GM15510 (cell line): Measurements from ENCODE around the gene DNAJC25.
A peak's percentile ranks its signal among the peaks of the same experiment; 100 is the strongest.

Source experiments
- POLR2A ChIP-seq: IDR thresholded peaks from 3 replicates; pipeline ENCODE4 v1.6.1; 2011; ENCODE audit warnings: borderline replicate concordance; ENCODE audit not compliant: insufficient read length; ENCODE audit errors: extremely low read depth

Gene DNAJC25

DNA sequence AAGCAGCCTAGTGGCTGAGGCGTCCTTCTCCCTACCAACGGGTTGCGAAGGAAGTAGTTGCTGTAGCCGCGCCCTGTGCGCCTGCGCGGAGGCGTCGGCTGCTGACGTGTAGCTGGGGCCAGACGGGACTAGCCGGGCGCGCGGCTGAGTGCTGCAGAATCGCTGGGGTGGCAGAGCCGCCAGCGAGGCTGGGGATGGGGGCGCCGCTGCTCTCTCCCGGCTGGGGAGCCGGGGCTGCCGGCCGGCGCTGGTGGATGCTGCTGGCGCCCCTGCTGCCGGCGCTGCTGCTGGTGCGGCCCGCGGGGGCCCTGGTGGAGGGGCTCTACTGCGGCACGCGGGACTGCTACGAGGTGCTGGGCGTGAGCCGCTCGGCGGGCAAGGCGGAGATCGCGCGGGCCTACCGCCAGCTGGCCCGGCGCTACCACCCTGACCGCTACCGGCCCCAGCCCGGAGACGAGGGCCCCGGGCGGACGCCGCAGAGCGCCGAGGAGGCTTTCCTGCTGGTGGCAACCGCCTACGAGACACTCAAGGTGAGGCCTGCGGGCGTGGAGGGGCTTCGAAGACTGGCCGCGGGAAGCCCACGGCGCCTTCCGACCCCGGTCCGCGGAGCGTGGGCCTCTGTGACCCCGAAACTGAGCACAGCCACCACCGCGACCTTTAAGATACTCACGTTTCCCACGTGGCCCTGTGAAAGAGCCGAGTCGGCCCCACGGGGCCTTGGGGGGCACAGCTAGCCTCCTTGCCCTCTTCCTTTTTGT lies at the start of gene DNAJC25:
DNAJC25 (plus strand) TSS at position 121 of the 758 bp plus-strand sequence; CDS start at position 195, 74 bp downstream.
- peak; percentile 100 for TF ChIP-seq POLR2A

DNA sequence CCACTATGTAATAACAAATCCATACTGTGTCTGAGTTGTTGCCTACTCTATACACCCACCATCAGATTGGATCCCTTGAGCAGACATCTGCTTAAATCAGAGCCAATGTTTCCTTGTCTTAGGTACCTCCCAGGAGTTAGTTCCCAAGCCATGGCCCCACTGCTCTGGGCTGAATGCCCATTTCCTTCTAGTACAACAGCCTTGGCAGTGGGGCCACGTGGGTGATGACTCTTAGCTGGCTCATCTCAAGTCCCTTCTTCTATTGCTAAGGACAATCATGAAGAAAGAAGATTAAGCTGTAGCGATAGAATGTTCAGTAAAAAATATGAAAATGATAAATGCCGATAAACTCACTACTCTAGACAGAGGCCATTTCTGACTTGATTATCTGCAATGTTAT lies 48.2 kb upstream of the DNAJC25 start:
- TF ChIP-seq POLR2A, result no peak

DNA sequence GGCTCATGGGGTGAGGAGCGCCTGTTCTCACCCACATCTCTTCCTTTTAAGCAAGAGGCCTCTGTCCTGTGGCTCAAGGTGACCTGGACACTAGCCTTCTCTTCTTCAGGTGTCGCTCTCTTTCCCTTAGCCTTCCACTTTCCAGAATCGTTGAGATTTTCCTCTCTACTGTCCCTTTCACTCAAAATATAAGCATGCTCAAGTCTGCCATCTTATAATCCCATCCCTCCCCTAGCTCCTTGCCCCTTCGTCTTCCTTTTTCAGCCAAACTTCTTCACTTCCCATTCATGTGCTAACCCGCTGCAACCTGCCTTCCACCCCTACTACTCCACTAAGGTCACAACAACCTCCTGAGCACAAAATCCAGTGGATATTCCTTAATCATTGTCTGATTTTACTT lies 44.8 kb upstream of the DNAJC25 start:
- no peak for TF ChIP-seq POLR2A

DNA sequence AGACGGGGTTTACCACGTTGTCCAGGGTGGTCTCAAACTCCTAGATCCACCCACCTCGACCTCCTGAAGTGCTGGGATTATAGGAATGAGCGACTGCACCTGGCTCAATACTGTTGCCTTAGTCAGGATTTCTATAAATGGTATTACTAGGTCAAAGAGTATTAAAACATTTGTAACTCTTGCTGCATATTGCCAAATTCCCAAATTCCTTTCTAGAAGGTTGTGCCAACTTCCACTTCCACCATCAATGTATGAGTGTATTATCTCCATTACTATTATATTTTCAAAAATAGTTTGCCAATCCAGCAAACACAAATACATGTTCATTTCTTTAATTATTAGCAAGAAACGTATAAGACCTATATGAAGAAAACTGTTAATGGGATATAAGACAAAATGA lies 42.3 kb upstream of the DNAJC25 start:
- no peak for TF ChIP-seq POLR2A

DNA sequence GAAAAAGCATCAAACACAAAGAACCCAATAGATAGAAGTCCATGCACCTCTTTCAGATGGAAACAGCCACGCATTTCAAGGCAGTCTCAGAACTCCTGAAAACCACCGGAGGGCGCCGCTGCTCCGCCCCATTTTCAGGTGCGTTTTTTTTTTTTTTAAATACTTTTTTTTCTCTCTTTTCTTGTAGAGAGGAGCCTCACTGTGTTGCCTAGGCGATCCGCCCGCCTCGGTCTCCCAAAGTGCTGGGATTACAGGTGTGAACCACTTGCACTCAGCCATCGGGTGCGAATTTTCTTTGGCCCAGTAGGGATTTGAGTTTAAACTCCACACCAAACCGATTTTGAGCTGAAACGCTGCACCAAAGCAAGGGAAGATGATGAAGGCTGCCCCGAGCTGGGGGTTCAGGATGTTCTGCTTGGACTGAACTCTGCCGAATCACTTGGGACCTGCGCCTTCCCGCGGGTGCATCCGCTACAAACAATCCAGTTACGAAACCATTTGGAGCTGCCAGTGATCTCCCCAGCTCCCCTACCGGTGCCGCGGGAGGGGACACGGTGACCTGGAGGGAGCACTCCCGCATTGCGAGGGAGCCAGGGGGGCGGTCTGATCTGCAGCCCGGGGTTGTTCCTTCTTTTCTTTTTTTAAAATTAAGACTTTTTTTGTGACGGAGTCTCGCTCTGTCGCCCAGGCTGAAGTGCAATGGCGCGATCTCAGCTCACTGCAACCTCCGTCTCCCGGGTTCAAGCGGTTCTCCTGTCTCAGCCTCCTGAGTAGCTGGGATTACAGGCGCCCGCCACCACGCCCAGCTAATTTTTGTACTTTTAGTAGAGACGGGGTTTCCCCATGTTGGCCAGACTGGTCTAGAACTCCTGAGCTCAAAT lies 33.0 kb upstream of the DNAJC25 start:
- TF ChIP-seq POLR2A, result no peak

DNA sequence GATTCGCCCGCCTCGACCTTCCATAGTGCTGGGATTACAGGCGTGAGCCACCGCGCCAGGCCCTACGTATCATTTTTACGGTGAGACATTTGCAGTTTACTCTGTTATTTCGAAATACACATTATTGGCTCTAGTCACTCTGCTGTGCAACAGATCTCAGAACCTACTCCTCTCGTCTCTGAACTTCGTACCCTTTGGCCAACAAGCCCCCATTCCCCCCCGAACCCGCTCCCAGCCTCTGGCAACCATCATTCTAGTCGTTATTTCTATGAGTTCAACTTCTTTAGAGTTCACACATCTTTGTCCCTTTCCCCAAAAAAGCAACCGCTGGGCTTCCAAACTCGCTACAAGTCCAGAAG lies 32.4 kb upstream of the DNAJC25 start:
- no peak for TF ChIP-seq POLR2A

DNA sequence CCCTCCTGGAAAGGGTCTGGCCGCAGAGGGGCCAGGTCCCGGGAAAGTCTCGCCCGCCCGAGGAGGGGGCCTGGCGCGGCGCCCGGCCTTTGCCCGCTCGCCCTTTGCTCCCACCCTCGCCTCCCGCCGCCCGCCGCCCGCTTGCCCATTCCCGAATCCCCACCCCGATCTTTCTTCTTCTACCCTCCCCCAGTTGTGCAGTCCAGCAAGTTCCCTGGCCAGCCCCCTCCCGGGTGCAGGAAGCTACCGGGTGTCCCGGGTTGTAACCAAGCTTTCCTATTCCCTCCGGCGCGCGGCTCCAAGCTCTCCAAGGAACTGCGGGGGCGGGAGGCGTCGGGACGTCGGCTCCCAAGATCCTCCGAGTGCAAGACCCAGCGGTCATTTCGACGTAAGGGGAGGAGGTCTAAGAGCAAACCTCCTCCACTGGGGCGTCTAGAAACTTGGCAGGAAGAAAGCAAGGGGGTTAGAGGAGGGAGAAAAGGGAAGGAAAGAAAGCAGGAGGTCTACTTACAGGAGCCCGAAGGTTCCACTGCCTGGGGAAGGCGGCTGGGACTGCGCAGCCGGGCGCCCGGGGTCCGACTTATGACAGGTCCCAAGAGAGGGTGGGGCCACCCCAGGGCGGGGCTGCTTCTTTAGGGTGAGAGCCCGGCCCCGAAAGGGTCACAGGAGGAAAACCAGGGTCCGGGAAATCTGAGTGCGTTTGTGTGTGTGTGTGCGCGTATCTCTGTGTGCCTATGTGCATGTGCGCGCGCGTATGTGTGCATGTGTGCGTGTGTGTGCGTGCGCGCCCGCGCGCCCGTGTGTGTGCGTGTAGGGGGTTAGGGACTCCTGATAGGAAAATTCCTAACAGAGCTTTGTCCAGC lies 31.8 kb upstream of the DNAJC25 start, which contains the start of gene PTGR1:
PTGR1 (minus strand) TSS at position 556 of the 863 bp plus-strand sequence. CDS start 2,225 bp downstream, outside the sequence.
- no peak for TF ChIP-seq POLR2A

DNA sequence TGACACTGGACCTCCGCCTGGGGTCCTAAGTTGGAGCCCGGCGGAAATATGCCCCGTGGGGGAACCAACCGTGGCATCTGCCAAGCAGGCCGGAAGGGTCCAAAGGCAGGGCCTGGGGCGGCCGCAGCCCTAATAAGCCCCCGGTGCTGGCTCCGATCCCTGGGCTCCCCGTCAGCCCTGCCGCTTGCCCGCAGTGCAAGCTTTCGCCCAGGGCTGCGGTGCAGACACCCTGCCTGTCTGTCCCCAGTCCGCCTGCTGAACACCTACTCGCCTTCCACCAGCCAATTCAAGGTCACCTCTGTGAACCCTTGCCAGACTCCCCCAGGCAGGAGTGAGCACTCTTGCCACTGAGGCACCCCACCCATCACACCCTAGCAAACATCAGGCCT lies 31.2 kb upstream of the DNAJC25 start:
- no peak for TF ChIP-seq POLR2A

DNA sequence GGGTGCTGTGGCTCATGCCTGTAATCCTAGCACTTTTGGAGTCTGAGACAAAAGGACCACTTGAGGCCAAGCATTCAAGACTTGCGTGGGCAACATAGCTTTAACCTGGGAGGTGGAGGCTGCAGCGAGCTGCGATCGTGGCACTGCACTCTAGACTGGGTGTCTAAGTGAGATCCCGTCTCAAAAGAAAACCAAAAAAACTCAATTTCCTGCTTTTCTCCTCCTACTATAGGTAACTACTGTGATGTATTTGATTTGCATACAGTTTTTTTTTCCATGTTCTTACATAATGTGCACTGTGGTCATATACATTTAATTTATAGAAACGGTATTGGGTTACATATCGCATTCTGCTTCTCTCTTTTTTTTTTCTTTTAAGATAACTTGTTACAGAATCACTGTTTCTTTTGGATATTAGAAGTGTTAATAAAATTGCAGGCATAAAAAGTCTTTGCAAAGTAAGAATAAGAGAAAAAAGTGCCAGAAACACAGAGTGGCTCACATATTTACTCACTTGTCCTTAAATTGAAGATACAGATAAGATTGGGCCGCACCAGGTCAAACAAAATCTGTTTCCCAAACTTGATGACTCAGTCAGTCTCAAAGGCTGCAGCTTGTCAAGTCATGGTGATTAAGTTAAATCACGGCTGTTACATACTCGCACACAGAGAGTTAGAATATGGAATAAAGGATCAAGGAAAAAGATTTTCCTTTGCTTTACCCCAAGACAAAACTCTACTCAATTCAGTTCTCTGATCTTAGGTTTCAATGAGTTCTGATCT lies 29.7 kb upstream of the DNAJC25 start:
- TF ChIP-seq POLR2A, result no peak

DNA sequence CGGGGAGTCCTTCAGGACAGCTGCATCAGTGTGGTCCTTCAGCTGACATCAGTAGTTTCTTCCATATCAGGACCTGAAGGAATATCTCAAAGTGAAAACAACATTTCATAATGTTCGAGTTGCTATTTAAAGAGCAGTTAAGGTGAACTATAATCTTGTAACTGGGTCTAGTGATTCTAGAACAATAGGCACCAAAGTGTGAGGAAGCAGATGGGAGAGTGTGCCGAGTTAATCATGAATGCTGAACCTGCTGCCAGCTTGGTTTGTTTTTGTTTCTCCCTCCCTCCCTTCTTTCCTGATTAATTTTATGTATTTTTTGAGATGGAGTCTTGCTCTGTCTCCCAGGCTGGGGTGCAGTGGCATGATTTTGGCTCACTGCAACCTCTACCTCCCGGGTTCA lies 28.1 kb upstream of the DNAJC25 start:
- TF ChIP-seq POLR2A, result no peak

DNA sequence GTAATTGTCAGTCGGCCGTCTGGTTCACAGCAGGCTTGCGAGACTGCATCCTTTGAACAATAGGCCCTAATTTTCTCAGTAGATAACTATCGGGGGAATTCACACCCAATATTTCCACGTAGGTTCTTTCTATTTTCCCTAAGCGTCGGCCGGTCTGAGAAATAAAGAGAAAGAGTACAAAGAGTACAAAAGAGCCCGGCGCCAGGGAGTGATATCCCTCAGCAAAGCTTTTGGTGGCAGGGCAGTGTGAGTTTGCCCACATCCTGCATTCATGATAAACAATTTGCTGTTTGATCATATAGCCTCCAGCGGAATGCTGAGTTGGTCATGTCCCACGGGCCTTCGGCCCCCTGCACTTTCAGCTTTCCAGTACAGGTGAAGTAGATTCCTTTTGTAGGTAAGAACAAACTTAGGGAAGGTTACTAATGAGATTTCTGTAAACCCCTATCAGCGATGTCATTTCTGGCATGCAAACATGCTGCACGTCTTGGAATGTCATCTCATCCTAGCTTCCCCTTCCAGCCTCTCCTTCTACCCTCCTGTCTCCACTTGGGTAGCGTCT lies 27.0 kb upstream of the DNAJC25 start:
- TF ChIP-seq POLR2A, result no peak

DNA sequence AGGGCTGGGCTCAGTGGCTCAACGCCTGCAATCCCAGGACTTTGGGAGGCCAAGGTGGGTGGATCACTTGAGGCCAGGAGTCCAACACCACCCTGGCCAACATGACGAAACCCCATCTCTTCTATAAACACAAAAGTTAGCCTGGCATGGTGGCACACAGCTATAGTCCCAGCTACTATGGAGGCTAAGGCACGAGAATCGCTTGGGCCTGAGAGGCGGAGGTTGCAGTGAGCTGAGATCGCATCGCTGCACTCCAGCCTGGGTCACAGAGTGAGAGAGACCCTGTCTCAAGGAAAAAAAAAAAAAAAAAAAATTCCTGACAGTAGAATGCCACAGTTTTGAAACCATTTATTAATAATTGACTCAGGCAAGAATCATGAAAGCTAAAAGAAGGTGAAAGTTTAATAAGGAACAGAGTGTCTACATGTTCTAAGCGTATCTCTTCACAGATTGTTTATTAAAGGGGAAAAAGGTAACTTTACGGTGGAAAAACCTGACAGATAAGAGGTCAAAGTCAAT lies 26.0 kb upstream of the DNAJC25 start:
- TF ChIP-seq POLR2A, result no peak

DNA sequence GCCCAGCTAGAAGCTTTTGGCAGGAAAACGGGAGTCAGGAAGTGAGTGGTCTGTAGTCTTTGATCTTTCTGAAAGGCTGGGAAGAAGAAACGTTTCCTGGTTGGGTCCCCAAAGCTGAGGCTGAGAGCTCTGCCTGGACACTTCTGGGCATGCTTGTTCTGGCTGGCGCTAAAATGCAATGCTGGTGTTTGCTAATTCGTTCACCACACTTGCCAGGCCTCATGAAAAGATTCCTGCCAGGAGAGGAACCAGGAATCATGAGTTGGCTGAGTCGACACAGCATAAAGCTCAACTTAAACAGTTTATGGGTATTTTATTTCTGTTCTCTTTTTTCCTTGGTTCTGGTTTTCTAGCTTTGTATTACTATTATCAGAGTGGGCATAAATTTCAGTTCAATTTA lies 21.0 kb upstream of the DNAJC25 start:
- no peak for TF ChIP-seq POLR2A
